ENCODE results near the gene ESRRG. TPM values are rescaled to one million over a fixed set of nuclear protein-coding genes. Genes with fewer than 3 reads are reported as not detected.

ESRRG gene
- total and polyA plus RNA-seq, 2 donors (not counting 1 experiment from before 2014, with no cell fraction given), result 0.06 TPM; not detected in 1

- no peaks in the 10 kb centered on the region for H3K36me3 ChIP-seq (replicated peaks in 1 of 2; ENCODE audit: control extremely low read depth in 1 of 2, control insufficient read depth in 1 of 2, extremely low read depth in 1 of 2, insufficient read depth in 2 of 2, low read length in 1 of 2)
- H3K4me3 Mint-ChIP-seq, result no peak overlapping the region
- H3K27ac ChIP-seq (ENCODE audit: low read length in 2 of 2), result no peak overlapping the region
- H3K79me2 ChIP-seq (ENCODE audit: control insufficient read depth, insufficient read depth, low read length), result no peaks in the 10 kb centered on the region
- no peak for DNase-seq
- no peak overlapping the region for H3K27ac Mint-ChIP-seq
- peaks cover 4 to 11% of the 10 kb centered on the region in 2 donors for H3K4me1 ChIP-seq (ENCODE audit: control insufficient read depth in 2 of 2, insufficient read depth in 2 of 2, low read length in 2 of 2)
- H3K27me3 ChIP-seq (replicated peaks in 1 of 4; ENCODE audit: control extremely low read depth in 1 of 4, control insufficient read depth in 3 of 4, insufficient read depth in 4 of 4, low read length in 3 of 4), result peaks cover 0 to 19% (median 6%) of the 10 kb centered on the region in 4 experiments
- no peaks in the 10 kb centered on the region for H4K20me1 ChIP-seq (ENCODE audit: control insufficient read depth, insufficient read depth, low read length, poor library complexity, severe bottlenecking)
- no peak overlapping the region for H2AFZ ChIP-seq (ENCODE audit: insufficient read depth, low read depth, low read length, poor library complexity, severe bottlenecking)
- H3K4me1 Mint-ChIP-seq, result peaks cover 8% of the 10 kb centered on the region
- no peak overlapping the region for H3K4me2 ChIP-seq (replicated peaks; ENCODE audit: low read depth, low read length, poor library complexity, severe bottlenecking)
- no peaks in the 10 kb centered on the region for H3K9me3 ChIP-seq (ENCODE audit: control extremely low read depth in 1 of 3, control insufficient read depth in 2 of 3, insufficient read depth in 1 of 3, low read length in 2 of 3)
- ATAC-seq (ENCODE audit: low read depth), result no peak
- H3K9ac ChIP-seq (ENCODE audit: low read length), result no peak overlapping the region
- CTCF ChIA-PET, result no interaction called here
- no peak overlapping the region for H3K4me3 ChIP-seq (ENCODE audit: control extremely low read depth in 1 of 5, extremely low read depth in 1 of 5, insufficient read depth in 1 of 5, low read depth in 2 of 5, low read length in 4 of 5)
- no peak for TF ChIP-seq CTCF (IDR thresholded peaks at IDR 0.05)
- TF ChIP-seq EZH2 (IDR thresholded peaks at IDR 0.05; ENCODE audit: borderline replicate concordance, insufficient read depth, low read depth, low read length, poor library complexity, severe bottlenecking), result no peak
- H3K27me3 Mint-ChIP-seq, result peaks cover 43% of the 10 kb centered on the region
- POLR2A ChIA-PET, result no interaction called here
- H3K9me3 Mint-ChIP-seq (ENCODE audit: insufficient read depth), result no peaks in the 10 kb centered on the region
- intact Hi-C loops (cut with micrococcal nuclease), result no loop called here
- no CpG with 5 or more reads among the region's 2 CpGs for WGBS (ENCODE audit: insufficient coverage)
Observed at GRCh38 chr1:216721863-216722262, 1.4 kb downstream of the ESRRG start.

GRCh38 chr1:216721062-216721461 lies 2.2 kb downstream of the ESRRG start:
- H3K27me3 Mint-ChIP-seq, result peaks cover 38% of the 10 kb centered on the region
- no peak for DNase-seq
- Histone ChIP-seq H3K36me3 (replicated peaks in 1 of 2; ENCODE audit: control extremely low read depth in 1 of 2, control insufficient read depth in 1 of 2, extremely low read depth in 1 of 2, insufficient read depth in 2 of 2, low read length in 1 of 2) (no peaks in the 10 kb centered on the region), H3K27ac (ENCODE audit: low read length in 2 of 2) (no peak overlapping the region), H3K4me2 (replicated peaks; ENCODE audit: low read depth, low read length, poor library complexity, severe bottlenecking) (no peak overlapping the region), H3K79me2 (ENCODE audit: control insufficient read depth, insufficient read depth, low read length) (no peaks in the 10 kb centered on the region), H3K4me3 (ENCODE audit: control extremely low read depth in 1 of 5, extremely low read depth in 1 of 5, insufficient read depth in 1 of 5, low read depth in 2 of 5, low read length in 4 of 5) (no peak overlapping the region), H3K27me3 (replicated peaks in 1 of 4; ENCODE audit: control extremely low read depth in 1 of 4, control insufficient read depth in 3 of 4, insufficient read depth in 4 of 4, low read length in 3 of 4) (peaks cover 0 to 19% (median 6%) of the 10 kb centered on the region in 4 experiments), H2AFZ (ENCODE audit: insufficient read depth, low read depth, low read length, poor library complexity, severe bottlenecking) (no peak overlapping the region), H3K9me3 (ENCODE audit: control extremely low read depth in 1 of 3, control insufficient read depth in 2 of 3, insufficient read depth in 1 of 3, low read length in 2 of 3) (no peaks in the 10 kb centered on the region), H3K9ac (ENCODE audit: low read length) (no peak overlapping the region), H4K20me1 (ENCODE audit: control insufficient read depth, insufficient read depth, low read length, poor library complexity, severe bottlenecking) (no peaks in the 10 kb centered on the region), H3K4me1 (ENCODE audit: control insufficient read depth in 2 of 2, insufficient read depth in 2 of 2, low read length in 2 of 2) (peaks cover 4 to 11% of the 10 kb centered on the region in 2 donors)
- POLR2A ChIA-PET, result no interaction called here
- intact Hi-C loops (cut with micrococcal nuclease), result no loop called here
- no peaks in the 10 kb centered on the region for H3K9me3 Mint-ChIP-seq (ENCODE audit: insufficient read depth)
- H3K4me3 Mint-ChIP-seq, result no peak overlapping the region
- no peak overlapping the region for H3K27ac Mint-ChIP-seq
- no CpG with 5 or more reads among the region's 5 CpGs for WGBS (ENCODE audit: insufficient coverage)
- ATAC-seq (ENCODE audit: low read depth), result no peak
- peaks cover 8% of the 10 kb centered on the region for H3K4me1 Mint-ChIP-seq
- no peak for TF ChIP-seq EZH2 (IDR thresholded peaks at IDR 0.05; ENCODE audit: borderline replicate concordance, insufficient read depth, low read depth, low read length, poor library complexity, severe bottlenecking)
- CTCF ChIA-PET, result no interaction called here
